Type B pancreatic cell (in vitro differentiated cells): ENCODE results near the gene RAB3IL1. TPM values are rescaled to one million over a fixed set of nuclear protein-coding genes. Genes with fewer than 3 reads are reported as not detected.

ENCODE experiments used
- DNase-seq: peaks from one replicate; pipeline ENCODE4 v3.0.0; 2021; ENCODE audit warnings: mixed read lengths; ENCODE audit not compliant: unreplicated experiment; ENCODE audit errors: extremely low spot score
- H3K27ac Mint-ChIP-seq: 2 replicates; pipeline ENCODE4 v1.8.0; 2021; ENCODE audit warnings: mild to moderate bottlenecking, mixed read lengths
- H3K27me3 Mint-ChIP-seq: 2 replicates; pipeline ENCODE4 v1.8.0; 2021; ENCODE audit warnings: mixed read lengths
- H3K36me3 Mint-ChIP-seq: 2 replicates; pipeline ENCODE4 v1.8.0; 2021; ENCODE audit warnings: mixed read lengths
- H3K4me1 Mint-ChIP-seq: one replicate; pipeline ENCODE4 v1.8.0; 2021; ENCODE audit warnings: mixed read lengths; ENCODE audit not compliant: unreplicated experiment
- H3K4me3 Mint-ChIP-seq: 2 replicates; pipeline ENCODE4 v1.8.0; 2021; ENCODE audit warnings: mild to moderate bottlenecking, mixed read lengths
- H3K9me3 Mint-ChIP-seq: 2 replicates; pipeline ENCODE4 v1.8.0; 2021; ENCODE audit warnings: mixed read lengths
- CTCF ChIP-seq: fragments of 200-600 bp; sonication (generic); conservative IDR thresholded peaks from 2 replicates; pipeline ENCODE4 v1.5.0; 2021; ENCODE audit warnings: antibody characterized with exemption, mild to moderate bottlenecking
- total RNA-seq: library from RNA; stranded (reverse); gene quantifications from 2 replicates; pipeline ENCODE4 v1.2.1, GENCODE V29; 2021; ENCODE audit warnings: low replicate concordance

RAB3IL1 gene
- total RNA-seq, 1 donor from 2014 or later, result 16.6 TPM

- Mint-ChIP-seq H3K4me3 (no peak overlapping the region), H3K27ac (no peak overlapping the region), H3K27me3 (no peaks in the 10 kb centered on the region), H3K4me1 (no peaks in the 10 kb centered on the region), H3K36me3 (peaks cover 17% of the 10 kb centered on the region), H3K9me3 (no peaks in the 10 kb centered on the region)
- TF ChIP-seq CTCF, result no peak
- no peak for DNase-seq
Observed at GRCh38 chr11:61862714-61863547, 54.4 kb downstream of the RAB3IL1 start.

- no peak overlapping the region for H3K27ac Mint-ChIP-seq
- no peak for TF ChIP-seq CTCF
- H3K9me3 Mint-ChIP-seq, result no peaks in the 10 kb centered on the region
- no peak overlapping the region for H3K4me3 Mint-ChIP-seq
- H3K36me3 Mint-ChIP-seq, result peaks cover 17% of the 10 kb centered on the region
- DNase-seq, result no peak
- H3K4me1 Mint-ChIP-seq, result no peaks in the 10 kb centered on the region
- no peaks in the 10 kb centered on the region for H3K27me3 Mint-ChIP-seq
Observed at GRCh38 chr11:61861634-61862033, 55.7 kb downstream of the RAB3IL1 start.

- no peak for DNase-seq
- no peak for TF ChIP-seq CTCF
- no peaks in the 10 kb centered on the region for H3K9me3 Mint-ChIP-seq
- H3K27ac Mint-ChIP-seq, result no peak overlapping the region
- H3K4me1 Mint-ChIP-seq, result no peaks in the 10 kb centered on the region
- H3K27me3 Mint-ChIP-seq, result no peaks in the 10 kb centered on the region
- peaks cover 17% of the 10 kb centered on the region for H3K36me3 Mint-ChIP-seq
- H3K4me3 Mint-ChIP-seq, result no peak overlapping the region
Observed at GRCh38 chr11:61860054-61860903, 57.1 kb downstream of the RAB3IL1 start.

- Mint-ChIP-seq H3K27ac (no peak overlapping the region), H3K9me3 (no peaks in the 10 kb centered on the region), H3K27me3 (no peaks in the 10 kb centered on the region), H3K36me3 (peaks cover 9% of the 10 kb centered on the region), H3K4me1 (no peaks in the 10 kb centered on the region), H3K4me3 (no peak overlapping the region)
- no peak for TF ChIP-seq CTCF
- DNase-seq, result no peak
Observed at GRCh38 chr11:61855939-61856680, 61.3 kb downstream of the RAB3IL1 start.

GRCh38 chr11:61854966-61855714 lies 62.2 kb downstream of the RAB3IL1 start:
- H3K4me3 Mint-ChIP-seq, result no peak overlapping the region
- no peak for DNase-seq
- no peak for TF ChIP-seq CTCF
- H3K4me1 Mint-ChIP-seq, result no peaks in the 10 kb centered on the region
- no peak overlapping the region for H3K27ac Mint-ChIP-seq
- no peaks in the 10 kb centered on the region for H3K9me3 Mint-ChIP-seq
- H3K36me3 Mint-ChIP-seq, result peaks cover 8% of the 10 kb centered on the region
- H3K27me3 Mint-ChIP-seq, result no peaks in the 10 kb centered on the region
